Right forelimb (tissue), 1 donor: Measurements from ENCODE around the gene ATP5MK.
A peak's percentile ranks its signal among the peaks of the same experiment; 100 is the strongest.
"Not testable (repeated sequence)": the region's sequence is repeated elsewhere in the genome, so short reads cannot be mapped to it uniquely, and the experiment has no call there.

Source experiments
- DNase-seq: peaks from one replicate; pipeline ENCODE4 v3.0.0-alpha.2; 2018

Gene ATP5MK

GRCh38 chr10:103395754-103396066 is 565 bp downstream of the ATP5MK start:
- no peak for DNase-seq

- no peak for DNase-seq
These were observed 2.1 kb downstream of the ATP5MK start for GRCh38 chr10:103394180-103394579.

- no peak for DNase-seq
These were observed 13.5 kb downstream of the ATP5MK start for GRCh38 chr10:103382769-103383168.

DNA sequence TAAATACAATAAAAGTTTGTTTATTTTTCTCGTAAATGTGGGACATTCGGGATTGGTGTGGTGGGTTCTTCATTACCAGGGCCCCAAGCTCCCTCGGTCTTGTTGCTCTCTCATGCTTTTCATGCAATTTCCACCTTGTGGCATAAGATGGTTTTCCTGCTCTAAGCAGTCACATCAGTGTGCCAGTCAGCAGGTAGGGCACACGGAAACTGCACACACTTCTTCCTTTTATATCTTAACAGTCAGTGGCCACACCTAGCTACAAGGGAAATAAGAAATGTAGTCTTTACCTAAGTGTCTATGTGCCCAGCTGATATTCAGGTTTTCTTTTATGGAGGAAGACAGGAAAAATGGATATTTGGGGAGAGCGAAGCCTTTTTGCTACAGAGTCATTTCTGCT is 22.0 kb downstream of the ATP5MK start:
- DNase-seq, result no peak

DNA sequence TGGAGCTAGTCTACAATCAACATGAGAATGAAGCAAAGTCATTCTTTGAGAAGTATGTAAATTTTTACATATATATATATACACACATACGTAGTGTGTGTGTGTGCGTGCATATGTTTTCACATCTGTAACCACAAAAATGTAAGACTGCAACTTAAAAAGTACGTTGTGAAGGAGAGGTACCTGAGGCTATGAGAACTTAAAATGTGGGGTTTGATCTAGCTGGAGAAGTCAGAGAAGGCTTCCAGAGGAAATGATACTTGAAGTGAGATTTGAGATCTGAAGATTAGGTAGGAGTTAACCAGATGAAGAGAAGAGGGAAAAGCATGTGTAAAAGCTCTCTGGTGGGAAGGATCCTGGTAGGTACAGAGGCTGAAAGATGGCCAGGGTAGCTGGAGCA is 22.7 kb downstream of the ATP5MK start:
- no peak for DNase-seq

GRCh38 chr10:103367782-103368518 is 28.3 kb downstream of the ATP5MK start, which contains the start of gene TAF5:
Gene TAF5 (plus strand): TSS chr10:103367976. CDS start chr10:103367990, 14 bp downstream.
- DNase-seq, result peak; percentile 92

GRCh38 chr10:103367379-103367781 is 28.9 kb downstream of the ATP5MK start:
- no peak for DNase-seq

DNA sequence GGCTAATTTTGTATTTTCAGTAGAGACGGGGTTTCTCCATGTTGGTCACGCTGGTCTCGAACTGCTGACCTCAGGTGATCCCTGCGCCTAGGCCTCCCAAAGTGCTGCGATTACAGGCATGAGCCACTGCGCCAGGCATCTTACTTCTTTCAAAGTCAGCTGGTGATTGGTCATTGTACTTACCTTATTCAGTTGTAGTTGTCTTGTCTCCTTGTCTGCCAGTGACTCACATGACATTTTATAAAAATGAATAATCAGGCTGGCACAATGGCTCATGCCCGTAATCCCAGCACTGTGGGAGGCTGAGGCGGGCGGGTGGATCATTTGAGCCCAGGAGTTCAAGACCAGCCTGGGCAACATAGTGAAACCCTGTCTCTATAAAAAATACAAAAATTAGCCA is 35.5 kb downstream of the ATP5MK start:
- not testable (repeated sequence) for DNase-seq

- DNase-seq, result not testable (repeated sequence)
These were observed 36.8 kb downstream of the ATP5MK start for GRCh38 chr10:103359493-103359892.

DNA sequence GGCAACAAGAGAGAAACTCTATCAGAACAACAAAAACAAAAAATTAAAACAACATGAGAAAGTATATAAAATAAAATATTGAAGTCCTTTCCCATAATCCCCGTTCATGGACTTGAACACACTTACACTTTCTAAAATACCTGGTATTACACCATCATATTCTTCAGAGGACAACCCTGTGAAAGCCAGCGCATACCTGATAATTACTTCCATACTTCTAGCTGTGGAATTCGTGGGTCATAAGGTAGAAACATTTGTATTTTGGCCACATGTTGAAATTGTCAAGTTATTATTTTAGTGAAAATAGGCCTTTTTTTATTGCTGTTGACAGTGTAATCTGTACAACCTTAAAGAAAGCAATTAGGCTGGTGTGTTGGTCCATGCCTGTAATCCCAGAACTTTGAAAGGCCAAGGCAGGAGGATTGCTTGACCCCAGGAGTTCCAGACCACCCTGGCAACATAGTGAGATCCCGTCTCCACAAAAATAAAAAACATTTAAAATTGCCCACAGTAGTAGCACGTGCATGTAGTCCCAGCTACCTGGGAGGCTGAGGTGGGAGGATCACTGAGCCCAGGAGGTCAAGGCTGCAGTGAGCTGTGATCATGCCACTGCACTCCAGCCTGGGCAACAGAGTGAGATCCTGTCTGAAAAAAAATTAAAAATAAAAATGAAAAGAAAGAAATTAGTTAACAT is 40.2 kb downstream of the ATP5MK start:
- DNase-seq, result no peak

GRCh38 chr10:103354567-103354966 is 41.7 kb downstream of the ATP5MK start:
- not testable (repeated sequence) for DNase-seq

GRCh38 chr10:103353281-103353680 is 43.0 kb downstream of the ATP5MK start:
- no peak for DNase-seq

GRCh38 chr10:103350517-103351260 is 45.6 kb downstream of the ATP5MK start, which contains the start of gene PCGF6:
Gene PCGF6 (minus strand): TSS chr10:103351140. CDS start chr10:103351066, 74 bp downstream.
- DNase-seq, result peak; percentile 90

DNA sequence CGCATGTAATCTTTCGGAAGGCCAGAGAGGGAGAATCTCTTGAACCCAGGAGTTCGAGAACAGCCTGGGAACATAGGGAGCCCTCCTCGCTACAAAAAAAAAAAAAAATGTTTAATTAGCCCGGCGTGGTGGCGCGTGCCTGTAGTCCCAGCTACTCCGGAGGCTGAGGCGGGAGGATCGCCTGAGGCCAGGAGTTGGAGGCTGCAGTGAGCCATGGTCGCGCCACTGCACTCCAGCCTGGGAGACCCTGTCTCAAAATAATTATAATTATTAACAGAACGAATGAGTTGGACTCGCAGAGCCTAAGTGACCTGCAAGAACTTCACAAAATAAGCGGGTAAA is 46.1 kb downstream of the ATP5MK start:
- DNase-seq, result no peak
